Measurements from ENCODE around the gene FAS.

Gene FAS

DNA sequence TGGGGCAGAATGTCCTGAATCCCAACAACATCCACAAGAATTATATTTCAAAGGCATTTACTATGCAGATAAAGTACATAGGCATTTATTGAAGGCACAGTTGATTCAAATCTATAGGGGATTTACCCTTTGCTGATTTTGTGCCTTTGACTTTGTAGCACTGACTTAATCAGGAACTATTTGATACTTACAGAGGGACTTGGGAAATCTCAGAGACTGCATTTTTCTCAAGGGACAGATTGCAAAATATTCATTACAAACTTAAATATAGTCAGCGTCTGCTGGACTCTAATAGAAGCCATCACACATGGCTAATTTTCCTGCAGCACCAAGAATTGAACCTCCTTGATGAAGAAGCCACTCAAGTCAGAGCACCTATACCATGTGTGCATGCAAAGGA lies 44.9 kb downstream of the FAS start:
- no peak for DNase-seq

DNA sequence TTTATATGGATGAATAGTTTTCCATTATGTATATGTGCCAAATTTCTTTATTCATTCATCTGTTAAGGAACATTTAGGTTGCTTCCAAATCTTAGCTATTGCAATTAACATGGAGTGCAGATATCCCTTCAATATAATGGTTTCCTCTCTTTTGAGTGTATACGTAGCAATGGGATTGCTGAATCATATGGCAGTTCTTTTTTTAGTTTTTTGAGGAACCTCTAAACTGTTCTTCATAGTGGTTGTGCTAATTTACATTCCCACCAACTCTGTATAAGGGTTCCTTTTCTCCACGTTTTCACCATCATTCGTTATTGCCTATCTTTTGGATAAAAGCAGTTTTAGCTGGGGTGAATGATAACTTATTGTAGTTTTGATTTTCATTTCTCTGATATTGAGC lies 46.5 kb downstream of the FAS start:
- no peak for DNase-seq

DNA sequence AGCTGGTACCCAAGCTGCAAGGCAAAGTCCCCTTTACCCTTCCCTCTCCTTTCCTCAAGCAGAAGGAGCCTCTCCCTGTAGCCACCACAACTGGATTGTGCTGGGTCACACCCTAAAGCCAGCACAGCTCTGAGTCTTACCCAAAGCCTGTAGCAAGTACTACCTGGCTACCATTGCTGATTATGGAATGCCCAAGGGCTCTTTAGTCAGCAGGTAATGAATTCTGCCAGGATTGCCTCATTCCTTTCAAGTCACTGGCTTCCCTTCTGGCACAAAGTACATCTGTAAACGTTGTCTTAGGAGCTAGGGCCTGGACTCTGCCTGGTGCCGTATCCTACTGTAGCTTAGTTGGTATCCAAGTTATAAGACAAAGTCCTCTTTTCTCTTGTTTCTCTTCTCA lies 52.0 kb downstream of the FAS start:
- no peak for DNase-seq

- no peak for DNase-seq
These were observed 52.5 kb downstream of the FAS start for GRCh38 chr10:89043052-89043451.

DNA sequence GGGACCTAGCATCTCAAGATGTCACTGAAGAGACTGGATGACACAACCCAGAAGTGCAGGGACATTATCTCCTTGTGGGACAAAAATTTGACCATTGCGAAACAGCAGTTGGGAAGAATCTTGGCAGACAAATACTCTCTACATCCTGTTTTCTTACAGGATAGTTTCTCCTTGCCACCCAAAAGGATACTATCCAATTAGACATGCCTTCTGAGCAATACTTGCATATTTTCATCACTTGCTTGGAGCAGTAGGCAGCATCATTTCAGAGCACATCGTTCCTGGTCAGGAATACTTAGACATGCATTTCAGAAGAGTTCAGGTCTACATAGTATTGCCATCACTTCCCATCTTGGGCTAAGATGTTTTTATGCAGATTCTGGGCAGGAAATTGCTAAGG lies 56.8 kb downstream of the FAS start:
- no peak for DNase-seq

DNA sequence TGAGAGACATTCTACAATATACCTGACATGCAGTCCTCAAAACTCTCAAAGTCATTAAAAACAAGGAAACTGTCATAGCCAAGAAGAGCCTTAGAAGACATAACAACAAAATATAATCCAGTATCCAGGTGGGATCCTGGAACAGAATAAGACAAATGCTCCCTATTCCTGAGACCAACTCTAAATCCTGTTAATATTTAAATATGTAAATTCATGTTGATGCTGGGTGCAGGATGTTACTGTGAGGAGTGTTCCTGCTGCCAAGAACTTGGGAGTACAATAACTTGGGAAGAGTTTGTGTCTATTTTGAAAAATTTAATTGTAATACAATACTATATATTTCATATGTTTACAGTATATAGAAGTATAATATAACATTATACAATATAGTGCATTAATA lies 61.0 kb downstream of the FAS start:
- DNase-seq: no peak

GRCh38 chr10:89053555-89053954 lies 63.0 kb downstream of the FAS start:
- no peak for DNase-seq

- no peak for DNase-seq
These were observed 64.6 kb downstream of the FAS start for GRCh38 chr10:89055159-89055558.

- peak in 3 of 51 donors; percentile 4 to 18 (median 12) for DNase-seq
These were observed 72.3 kb downstream of the FAS start for GRCh38 chr10:89062861-89063260.

- DNase-seq: no peak
These were observed 72.9 kb downstream of the FAS start for GRCh38 chr10:89063465-89063864.

GRCh38 chr10:89064748-89065147 lies 74.2 kb downstream of the FAS start:
- DNase-seq: peak in 2 of 51 donors; percentile 1 to 5
